Measurements from ENCODE around the gene TEX12.
"Not testable (repeated sequence)": the region's sequence is repeated elsewhere in the genome, so short reads cannot be mapped to it uniquely, and the experiment has no call there.

TEX12 gene

GRCh38 chr11:112185883-112186282 lies 18.7 kb downstream of the TEX12 start:
- no peak for TF ChIP-seq CTCF (IDR thresholded peaks at IDR 0.05; ENCODE audit: extremely low read depth, insufficient read depth, missing control alignments)
- DNase-seq (ENCODE audit: low spot score): no peak
- in situ Hi-C loops (cut with MboI; ENCODE audit: low pct_unique_long_range_greater_than_20kb, low sequenced_read_pairs, unreplicated experiment): no loop called here

GRCh38 chr11:112186304-112186703 lies 19.1 kb downstream of the TEX12 start:
- DNase-seq (ENCODE audit: low spot score): no peak
- in situ Hi-C loops (cut with MboI; ENCODE audit: low pct_unique_long_range_greater_than_20kb, low sequenced_read_pairs, unreplicated experiment): no loop called here
- TF ChIP-seq CTCF (IDR thresholded peaks at IDR 0.05; ENCODE audit: extremely low read depth, insufficient read depth, missing control alignments): no peak

- in situ Hi-C loops (cut with MboI; ENCODE audit: low pct_unique_long_range_greater_than_20kb, low sequenced_read_pairs, unreplicated experiment); DNase-seq (ENCODE audit: low spot score): not testable (repeated sequence)
Observed at GRCh38 chr11:112195113-112195512, 27.9 kb downstream of the TEX12 start.

GRCh38 chr11:112195951-112196351 lies 28.8 kb downstream of the TEX12 start:
- in situ Hi-C loops (cut with MboI; ENCODE audit: low pct_unique_long_range_greater_than_20kb, low sequenced_read_pairs, unreplicated experiment): no loop called here
- DNase-seq (ENCODE audit: low spot score): no peak
- no peak for TF ChIP-seq CTCF (IDR thresholded peaks at IDR 0.05; ENCODE audit: extremely low read depth, insufficient read depth, missing control alignments)

GRCh38 chr11:112196519-112197087 lies 29.4 kb downstream of the TEX12 start:
- TF ChIP-seq CTCF (IDR thresholded peaks at IDR 0.05; ENCODE audit: extremely low read depth, insufficient read depth, missing control alignments): no peak
- in situ Hi-C loops (cut with MboI; ENCODE audit: low pct_unique_long_range_greater_than_20kb, low sequenced_read_pairs, unreplicated experiment): no loop called here
- DNase-seq (ENCODE audit: low spot score): no peak

GRCh38 chr11:112199101-112199500 lies 31.9 kb downstream of the TEX12 start:
- DNase-seq (ENCODE audit: low spot score); in situ Hi-C loops (cut with MboI; ENCODE audit: low pct_unique_long_range_greater_than_20kb, low sequenced_read_pairs, unreplicated experiment): not testable (repeated sequence)

- in situ Hi-C loops (cut with MboI; ENCODE audit: low pct_unique_long_range_greater_than_20kb, low sequenced_read_pairs, unreplicated experiment): no loop called here
- TF ChIP-seq CTCF (IDR thresholded peaks at IDR 0.05; ENCODE audit: extremely low read depth, insufficient read depth, missing control alignments): no peak
- no peak for DNase-seq (ENCODE audit: low spot score)
Observed at GRCh38 chr11:112200252-112200651, 33.1 kb downstream of the TEX12 start.

GRCh38 chr11:112206071-112206470 lies 38.9 kb downstream of the TEX12 start:
- TF ChIP-seq CTCF (IDR thresholded peaks at IDR 0.05; ENCODE audit: extremely low read depth, insufficient read depth, missing control alignments): no peak
- in situ Hi-C loops (cut with MboI; ENCODE audit: low pct_unique_long_range_greater_than_20kb, low sequenced_read_pairs, unreplicated experiment): no loop called here

More at GRCh38 chr11:112206071-112206470, 38.9 kb downstream of the TEX12 start:
- no peak for DNase-seq (ENCODE audit: low spot score)
